Non-pigmented ciliary epithelial cell (primary cell): ENCODE measurements around the gene MAP4K5.
"Not testable (repeated sequence)": the region's sequence is repeated elsewhere in the genome, so short reads cannot be mapped to it uniquely, and the experiment has no call there.

Source experiments
- DNase-seq: peaks from one replicate; pipeline ENCODE4 v3.0.0-alpha.2; 2010; ENCODE audit warnings: low read depth

The MAP4K5 gene

GRCh38 chr14:50531595-50532501 is 521 bp downstream of the MAP4K5 start:
- no peak for DNase-seq

DNA sequence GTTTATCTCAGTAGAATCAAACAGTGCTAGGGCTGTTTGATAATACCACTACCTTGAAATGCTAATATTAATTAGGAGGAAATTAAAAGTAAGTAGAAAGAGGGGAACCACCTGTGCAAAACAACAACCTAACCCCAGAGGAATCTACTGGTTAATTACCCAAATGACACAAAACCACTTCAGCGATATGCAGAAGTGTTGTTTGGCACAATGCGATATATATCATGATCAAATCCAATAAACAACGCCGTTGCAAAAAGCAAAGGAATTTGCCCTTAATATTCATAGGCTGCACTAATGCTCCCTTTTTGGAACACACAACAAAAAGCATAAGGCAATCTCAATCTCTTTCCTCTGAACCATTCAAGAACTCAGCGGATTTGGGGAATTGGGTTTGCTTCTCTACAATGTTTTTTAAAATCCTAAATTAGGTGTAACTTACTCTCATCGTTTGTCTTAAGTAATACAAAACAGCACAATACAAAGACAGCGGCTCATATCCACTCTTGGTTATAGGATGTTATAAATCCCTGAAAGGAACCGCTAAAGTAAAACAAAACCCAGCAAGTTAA is 1.5 kb downstream of the MAP4K5 start:
- DNase-seq: no peak

DNA sequence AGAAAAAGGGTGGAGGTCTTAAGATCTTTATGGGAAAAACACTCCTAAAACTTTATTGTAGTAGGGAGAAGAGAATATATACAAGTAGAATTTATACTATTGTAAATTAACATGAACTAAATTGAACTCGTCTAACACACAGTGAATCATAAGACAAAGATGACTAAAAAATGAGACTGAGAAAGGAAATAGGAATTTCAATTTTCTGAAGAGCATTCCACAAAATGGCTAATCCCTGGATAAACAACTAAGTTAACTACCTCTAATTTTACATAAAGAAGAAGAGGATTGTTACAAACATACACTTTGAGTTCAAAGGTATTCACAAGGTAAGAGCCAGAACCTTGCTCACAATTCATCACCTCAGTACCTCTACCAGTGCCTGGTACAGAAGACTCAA is 2.0 kb downstream of the MAP4K5 start:
- peak; percentile 26 for DNase-seq

GRCh38 chr14:50529288-50530179 is 2.8 kb downstream of the MAP4K5 start:
- DNase-seq: no peak

- no peak for DNase-seq
Observed at GRCh38 chr14:50528000-50528399, 4.4 kb downstream of the MAP4K5 start.

DNA sequence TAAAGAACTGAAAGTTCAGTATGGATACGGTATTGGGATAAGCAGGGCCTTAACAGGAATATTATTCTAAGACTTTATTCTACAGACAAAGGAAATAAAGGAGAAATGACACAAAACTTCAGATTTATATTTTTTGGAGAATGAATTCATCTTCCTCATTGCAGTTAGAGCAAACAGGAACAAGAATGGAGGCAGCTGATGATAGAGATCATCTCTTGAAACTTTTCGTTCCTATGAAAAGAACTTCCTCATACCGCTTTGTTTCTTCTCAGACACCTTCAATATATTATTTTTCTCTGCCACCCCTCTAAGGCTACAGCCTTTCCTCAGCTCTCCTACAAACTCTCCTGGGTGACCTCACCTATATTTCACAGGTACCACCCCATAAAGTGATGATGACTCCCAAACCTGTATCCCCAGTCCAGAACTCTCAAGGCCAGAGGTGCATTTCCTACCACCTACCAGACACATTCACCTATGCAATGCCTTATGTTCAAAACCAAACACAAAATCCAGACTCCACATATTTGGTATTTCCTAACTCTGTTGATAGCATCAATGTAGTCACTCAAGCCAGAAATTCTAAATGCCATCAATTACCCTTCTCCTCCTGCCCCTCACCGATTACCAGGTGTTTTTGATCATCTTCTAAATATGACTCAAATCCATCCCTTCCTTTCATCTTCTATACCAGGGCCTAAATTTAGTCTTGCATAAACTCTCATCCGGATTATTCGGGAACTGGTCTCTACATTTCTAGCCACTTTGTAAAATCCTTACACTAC is 7.4 kb downstream of the MAP4K5 start:
- DNase-seq: no peak

DNA sequence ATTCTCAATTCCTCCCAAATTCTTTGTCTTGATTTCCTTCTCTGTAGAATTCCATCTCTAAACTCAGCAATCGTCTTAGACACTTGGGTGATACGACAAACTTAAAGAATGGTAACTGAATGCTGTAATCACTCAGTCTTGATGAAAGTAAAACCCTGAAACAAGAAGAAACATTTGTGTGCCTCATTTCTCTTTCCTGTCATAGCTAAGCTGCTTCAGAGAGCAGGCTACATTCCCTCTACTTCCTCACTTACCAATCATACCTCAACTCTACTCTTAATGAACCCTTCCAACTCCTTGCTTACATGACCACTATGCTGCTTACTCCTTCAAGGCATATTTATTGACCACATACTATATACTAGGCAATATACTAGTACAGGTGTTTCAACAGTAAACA is 8.3 kb downstream of the MAP4K5 start:
- no peak for DNase-seq

GRCh38 chr14:50523271-50524041 is 8.9 kb downstream of the MAP4K5 start:
- DNase-seq: no peak

DNA sequence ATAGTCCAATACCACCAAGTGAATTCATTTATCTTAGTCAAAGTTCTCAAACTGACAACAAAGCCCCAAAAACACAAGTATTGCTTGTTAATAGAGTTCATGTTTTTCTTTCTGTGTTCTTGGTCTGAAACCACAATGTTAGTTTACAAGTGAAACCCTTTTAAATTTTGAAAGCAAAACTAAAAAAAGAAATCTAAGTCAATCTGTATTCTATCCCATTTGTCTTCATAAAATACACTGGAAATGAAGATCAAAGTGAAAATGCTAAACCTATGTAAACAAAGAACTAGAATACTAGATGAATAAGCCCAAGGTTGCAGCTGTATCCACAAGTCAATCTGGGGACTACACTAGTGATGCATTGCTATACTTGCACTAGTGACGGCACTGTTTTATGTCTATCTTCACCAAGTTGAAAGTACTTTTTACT is 10.4 kb downstream of the MAP4K5 start:
- DNase-seq: no peak

- peak; percentile 85 for DNase-seq
Observed at GRCh38 chr14:50520947-50521815, 11.2 kb downstream of the MAP4K5 start.

DNA sequence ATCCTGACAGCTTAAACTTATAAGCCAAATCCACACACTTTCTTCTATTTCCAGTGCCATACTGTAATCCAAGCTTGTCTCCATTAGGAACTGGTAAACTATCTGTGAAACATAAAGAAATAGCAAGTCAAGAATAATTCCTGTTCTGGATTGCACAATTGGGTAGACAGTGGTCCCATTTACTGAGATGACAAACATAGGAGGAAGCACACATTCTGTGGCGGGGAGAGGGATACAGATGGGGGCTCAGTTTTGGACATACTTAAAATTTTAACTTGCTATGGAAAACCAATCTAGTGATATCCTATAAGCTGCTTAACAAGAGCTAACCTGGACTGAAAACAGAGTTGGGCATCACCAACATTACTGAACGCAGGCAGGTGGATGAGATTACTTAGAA is 16.3 kb downstream of the MAP4K5 start:
- no peak for DNase-seq

DNA sequence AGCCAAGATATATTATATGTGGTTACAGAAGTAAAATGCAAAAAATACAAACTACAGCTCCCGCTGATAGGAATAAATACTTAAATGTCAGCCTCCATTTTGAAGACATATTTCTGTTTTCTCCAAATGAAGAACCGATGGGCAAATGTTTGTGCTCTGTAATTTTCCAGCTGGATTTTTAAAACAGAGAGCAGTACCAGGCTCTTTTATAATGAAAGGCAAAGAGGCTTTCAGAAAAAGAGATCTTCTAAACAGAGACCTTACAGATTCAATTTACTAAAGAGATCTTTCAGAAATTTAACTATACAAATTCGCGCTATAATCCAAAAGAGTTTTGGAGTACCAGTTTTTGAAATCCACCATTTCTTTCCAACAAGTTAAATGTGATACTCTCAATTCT is 19.9 kb downstream of the MAP4K5 start:
- DNase-seq: no peak

DNA sequence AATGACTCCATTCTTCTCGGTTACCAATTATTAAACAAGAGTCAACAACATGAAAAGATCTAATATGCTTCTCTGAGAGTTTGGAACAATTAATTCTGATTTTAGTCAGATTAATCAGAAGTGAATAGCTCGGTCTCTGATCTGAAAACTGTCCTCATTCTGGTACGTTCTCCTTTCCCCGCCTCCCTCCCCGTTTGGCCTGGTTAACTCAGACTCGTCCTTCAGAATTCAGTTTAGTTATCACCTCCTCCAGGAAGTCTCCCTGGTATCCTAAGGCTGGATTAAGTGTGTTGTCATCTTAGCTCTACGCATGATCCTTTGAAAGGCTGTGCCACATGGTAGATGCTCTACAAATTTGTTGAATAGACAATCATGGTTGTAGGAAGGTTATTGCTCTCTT is 22.2 kb downstream of the MAP4K5 start:
- DNase-seq: no peak

- not testable (repeated sequence) for DNase-seq
Observed at GRCh38 chr14:50507078-50507477, 25.3 kb downstream of the MAP4K5 start.

GRCh38 chr14:50501642-50502041 is 30.7 kb downstream of the MAP4K5 start:
- DNase-seq: peak; percentile 67

- no peak for DNase-seq
Observed at GRCh38 chr14:50497351-50497750, 35.0 kb downstream of the MAP4K5 start.

DNA sequence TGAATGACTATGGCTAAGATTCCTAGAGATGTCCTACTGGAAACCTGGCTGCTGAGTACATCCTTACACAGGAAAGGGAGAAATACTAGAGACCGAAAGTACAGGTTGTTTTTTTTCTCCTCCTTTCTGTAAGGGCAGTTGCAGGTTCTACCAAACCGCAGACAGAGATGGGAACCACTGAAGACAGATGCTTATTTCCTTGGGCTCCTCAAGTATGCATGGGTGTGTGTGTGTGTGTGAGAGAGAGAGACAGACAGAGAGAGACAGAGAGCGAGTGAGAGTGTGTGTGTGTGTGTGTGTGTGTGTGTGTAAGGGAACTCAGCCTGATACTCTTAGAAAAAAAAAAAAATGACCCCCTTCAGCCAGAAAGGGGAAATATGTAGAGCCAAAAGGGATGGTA is 42.5 kb downstream of the MAP4K5 start:
- DNase-seq: no peak

DNA sequence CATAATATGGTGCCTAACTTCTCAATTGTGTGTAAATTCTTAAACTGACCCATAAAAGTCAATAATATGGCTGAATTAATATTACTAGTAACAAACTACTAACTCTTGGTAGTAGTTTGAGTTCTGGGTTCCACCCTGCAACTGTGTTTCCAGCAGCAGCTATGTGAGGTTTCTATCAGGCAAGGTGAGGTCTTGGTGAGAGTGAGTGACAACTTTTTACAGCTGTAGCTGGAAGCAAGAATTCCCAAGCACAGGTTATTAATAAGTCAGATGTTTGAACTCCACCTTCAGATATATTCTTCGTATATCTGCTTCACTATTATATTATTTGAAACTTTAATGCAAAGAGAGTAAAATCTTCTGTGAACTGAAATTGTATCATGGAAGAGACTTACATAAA is 43.8 kb downstream of the MAP4K5 start:
- DNase-seq: no peak

DNA sequence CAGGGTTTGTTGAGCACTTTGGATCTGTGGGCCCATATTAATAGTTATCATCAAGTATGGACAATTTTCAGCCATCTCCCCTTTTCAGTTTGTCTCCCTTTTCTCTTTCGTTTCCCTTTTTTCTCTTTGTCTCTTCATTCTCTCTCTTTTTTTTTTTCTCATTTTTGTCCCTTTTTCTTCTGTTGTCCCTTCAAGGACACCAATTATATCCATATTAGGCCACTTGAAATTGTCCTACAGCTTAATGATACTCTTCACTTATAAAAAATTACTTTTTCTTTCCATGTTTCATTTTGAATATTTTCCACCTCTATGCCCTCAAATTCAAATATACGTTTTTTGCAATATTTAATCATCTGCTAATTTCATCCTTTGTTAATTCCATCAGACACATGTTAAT is 53.3 kb downstream of the MAP4K5 start:
- DNase-seq: no peak

DNA sequence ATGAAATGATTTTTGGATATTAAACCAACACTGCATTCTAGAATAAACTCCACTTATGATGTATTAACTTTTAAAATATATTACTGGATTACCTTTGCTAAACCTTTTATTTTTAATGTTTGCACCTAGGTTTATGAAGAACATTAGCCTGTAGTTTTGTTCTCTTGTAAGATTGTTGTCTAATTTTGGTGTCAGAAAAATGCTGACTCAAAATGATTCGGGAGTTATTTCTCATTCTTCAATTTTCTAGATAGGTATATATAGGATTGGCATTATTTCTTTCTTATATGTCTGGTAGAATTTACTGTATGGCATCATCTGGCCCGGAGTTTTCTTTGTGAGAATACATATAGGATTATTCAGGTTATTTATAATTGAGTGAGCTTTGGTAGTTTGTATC is 54.6 kb downstream of the MAP4K5 start:
- no peak for DNase-seq
